ENCODE data around the gene TATDN2. TPM values are rescaled to one million over a fixed set of nuclear protein-coding genes. Genes with fewer than 3 reads are reported as not detected.

Gene TATDN2
- total and polyA plus RNA-seq, 8 donors = 29.1 to 42.1 (median 36.1) TPM

- TF ChIP-seq CTCF (IDR thresholded peaks at IDR 0.05) = no peak
- Histone ChIP-seq H3K36me3 (peaks cover 3 to 99% of the 10 kb centered on the region in 2 donors), H3K4me3 (no peak overlapping the region), H3K4me1 (peaks cover 0 to 5% of the 10 kb centered on the region in 2 donors), H3K27ac (no peak overlapping the region), H3K9me3 (no peaks in the 10 kb centered on the region), H3K27me3 (no peaks in the 10 kb centered on the region)
- intact Hi-C loops (cut with DNase I) = no loop called here
- DNase-seq = no peak
- no peak for ATAC-seq
These were observed 56.6 kb downstream of the TATDN2 start for GRCh38 chr3:10304905-10305304.

- Histone ChIP-seq H3K27ac (no peak overlapping the region), H3K36me3 (peaks cover 3 to 99% of the 10 kb centered on the region in 2 donors), H3K4me3 (no peak overlapping the region), H3K4me1 (peaks cover 0 to 10% of the 10 kb centered on the region in 2 donors), H3K9me3 (no peaks in the 10 kb centered on the region), H3K27me3 (no peaks in the 10 kb centered on the region)
- ATAC-seq (no peak), DNase-seq (no peak)
- intact Hi-C loops (cut with DNase I) = no loop called here
- no peak for TF ChIP-seq CTCF (IDR thresholded peaks at IDR 0.05)
These were observed 57.2 kb downstream of the TATDN2 start for GRCh38 chr3:10305331-10305902.

GRCh38 chr3:10306156-10306555 lies 57.9 kb downstream of the TATDN2 start:
- no peak for DNase-seq
- ATAC-seq = no peak
- no peak overlapping the region for H3K4me3 ChIP-seq
- peaks cover 0 to 10% of the 10 kb centered on the region in 2 donors for H3K4me1 ChIP-seq
- no peaks in the 10 kb centered on the region for H3K9me3 ChIP-seq
- intact Hi-C loops (cut with DNase I) = no loop called here
- no peak for TF ChIP-seq CTCF (IDR thresholded peaks at IDR 0.05)
- no peaks in the 10 kb centered on the region for H3K27me3 ChIP-seq
- peaks cover 3 to 99% of the 10 kb centered on the region in 2 donors for H3K36me3 ChIP-seq
- H3K27ac ChIP-seq = no peak overlapping the region

GRCh38 chr3:10308678-10309077 lies 60.4 kb downstream of the TATDN2 start:
- ATAC-seq (no peak), DNase-seq (no peak)
- Histone ChIP-seq H3K36me3 (peaks cover 0 to 99% of the 10 kb centered on the region in 2 donors), H3K4me1 (peaks cover 0 to 10% of the 10 kb centered on the region in 2 donors), H3K9me3 (no peaks in the 10 kb centered on the region), H3K4me3 (no peak overlapping the region), H3K27me3 (no peaks in the 10 kb centered on the region), H3K27ac (no peak overlapping the region)
- TF ChIP-seq CTCF (IDR thresholded peaks at IDR 0.05) = no peak
- intact Hi-C loops (cut with DNase I) = no loop called here

- no peak for DNase-seq
- H3K9me3 ChIP-seq = no peaks in the 10 kb centered on the region
- intact Hi-C loops (cut with DNase I) = no loop called here
- no peak for ATAC-seq
- H3K4me3 ChIP-seq = no peak overlapping the region
- peak overlapping the region in 1 of 2 donors; percentile 41 for H3K27ac ChIP-seq
- TF ChIP-seq CTCF (IDR thresholded peaks at IDR 0.05) = no peak
- H3K27me3 ChIP-seq = no peaks in the 10 kb centered on the region
- peaks cover under 1 to 99% of the 10 kb centered on the region in 2 donors for H3K36me3 ChIP-seq
- peaks cover 0 to 10% of the 10 kb centered on the region in 2 donors for H3K4me1 ChIP-seq
These were observed 61.5 kb downstream of the TATDN2 start for GRCh38 chr3:10309736-10310135.

Measured in left lung (tissue), 10 donors.